ENCODE results near the gene SH3PXD2B. TPM values are rescaled to one million over a fixed set of nuclear protein-coding genes. Genes with fewer than 3 reads are reported as not detected.
"Not testable (repeated sequence)": the region's sequence is repeated elsewhere in the genome, so short reads cannot be mapped to it uniquely, and the experiment has no call there.

Gene SH3PXD2B
- total RNA-seq, 2 donors from 2014 or later: 11.1 to 12.6 TPM

GRCh38 chr5:172343741-172344140 lies 110.6 kb downstream of the SH3PXD2B start:
- DNase-seq (no peak), ATAC-seq (no peak)
- intact Hi-C loops (cut with DNase I, micrococcal nuclease): no loop called here

DNA sequence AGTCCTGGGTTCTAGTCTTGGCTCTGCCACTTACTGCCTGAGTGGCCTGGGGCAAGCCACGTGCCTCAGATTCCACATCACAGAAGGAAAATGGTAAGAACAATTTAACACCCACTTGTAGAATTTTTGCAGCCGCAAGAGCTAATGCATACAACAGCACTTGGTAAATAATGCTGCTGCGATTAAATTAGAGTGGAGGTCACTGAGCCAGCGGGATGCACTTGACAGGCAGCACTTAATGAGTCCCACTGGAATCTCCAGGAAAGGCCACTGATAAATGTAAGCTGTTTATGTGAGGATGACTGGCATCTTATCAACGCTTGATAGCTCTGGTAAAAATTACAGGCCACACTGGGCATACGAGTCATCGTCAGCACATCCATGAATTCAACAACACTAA lies 111.4 kb downstream of the SH3PXD2B start:
- DNase-seq (no peak), ATAC-seq (no peak)
- intact Hi-C loops (cut with DNase I, micrococcal nuclease): no loop called here

DNA sequence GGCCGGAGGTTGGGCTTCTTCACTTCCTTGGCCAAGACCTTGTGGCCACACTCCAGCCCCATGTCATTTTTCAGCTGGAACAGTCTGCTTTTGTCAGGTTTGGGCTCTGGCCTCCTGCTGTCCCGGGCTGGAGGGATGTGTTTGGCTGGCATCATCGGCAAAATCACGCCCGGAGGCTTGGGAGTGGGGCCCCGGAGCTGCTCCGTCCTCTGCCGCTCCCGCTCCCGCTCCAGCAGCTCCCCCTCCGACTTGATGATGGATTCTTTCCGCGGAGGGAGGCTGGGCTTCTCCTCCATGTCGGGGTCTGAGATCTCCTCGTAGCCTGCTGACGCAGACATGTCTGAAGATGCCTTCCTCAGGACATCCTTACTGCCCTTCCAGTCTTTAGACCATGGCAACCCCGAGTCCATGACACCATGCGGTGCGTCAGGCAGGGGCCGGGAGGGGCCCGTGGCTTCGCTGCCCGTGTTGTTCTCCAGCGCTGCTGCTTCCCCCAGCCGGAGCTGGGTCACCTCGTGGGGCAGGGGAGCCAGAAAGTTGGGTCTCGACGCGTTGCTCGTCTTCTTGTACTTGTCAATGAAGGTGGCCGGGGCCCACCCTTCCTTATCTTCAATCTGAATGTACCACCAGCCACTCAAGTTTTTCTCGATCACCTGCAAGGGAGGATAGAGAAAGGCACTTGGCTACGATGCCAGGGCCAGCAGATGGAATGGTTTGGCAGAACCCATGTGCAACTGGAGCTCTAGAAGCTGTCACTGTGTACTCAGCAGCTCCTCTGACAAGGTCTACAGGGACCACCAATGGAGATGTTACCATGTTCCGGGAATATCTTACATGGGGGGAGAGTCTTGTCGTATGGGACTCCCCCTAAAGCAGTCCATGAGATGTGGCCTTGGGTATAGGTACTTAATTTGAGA lies 114.8 kb downstream of the SH3PXD2B start:
- intact Hi-C loops (cut with DNase I, micrococcal nuclease): no loop called here
- no peak for ATAC-seq
- no peak for DNase-seq

GRCh38 chr5:172336676-172337285 lies 117.5 kb downstream of the SH3PXD2B start:
- DNase-seq (no peak), ATAC-seq (no peak)
- intact Hi-C loops (cut with DNase I, micrococcal nuclease): no loop called here

GRCh38 chr5:172336264-172336663 lies 118.1 kb downstream of the SH3PXD2B start:
- no peak for ATAC-seq
- DNase-seq: no peak
- intact Hi-C loops (cut with DNase I, micrococcal nuclease): no loop called here

- ATAC-seq (no peak), DNase-seq (no peak)
- intact Hi-C loops (cut with DNase I, micrococcal nuclease): no loop called here
Measured at GRCh38 chr5:172335721-172336120, 118.6 kb downstream of the SH3PXD2B start.

- ATAC-seq (no peak), DNase-seq (no peak)
- intact Hi-C loops (cut with DNase I, micrococcal nuclease): no loop called here
Measured at GRCh38 chr5:172334641-172335040, 119.7 kb downstream of the SH3PXD2B start.

DNA sequence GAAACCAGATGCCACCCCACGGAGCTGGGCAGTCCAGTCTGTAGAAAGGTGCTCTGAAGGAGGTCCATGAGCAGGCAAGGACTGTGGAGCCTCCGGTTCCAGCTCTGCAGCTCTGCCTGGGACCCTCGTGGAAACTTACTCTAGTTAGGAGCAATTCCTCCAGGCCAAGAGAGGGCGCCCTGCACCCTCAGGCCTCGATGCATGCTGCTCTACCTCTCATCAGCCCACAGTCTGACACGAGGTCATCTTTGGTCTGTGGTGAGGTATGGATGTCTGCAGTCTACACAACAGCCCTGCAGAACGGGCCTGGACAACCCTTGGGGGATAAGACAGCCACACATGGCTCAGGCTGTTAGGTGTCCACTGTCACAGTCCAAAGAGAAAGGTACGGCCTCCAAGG lies 120.1 kb downstream of the SH3PXD2B start:
- ATAC-seq: no peak
- intact Hi-C loops (cut with DNase I, micrococcal nuclease): no loop called here
- DNase-seq: no peak

GRCh38 chr5:172326901-172327300 lies 127.4 kb downstream of the SH3PXD2B start:
- DNase-seq; ATAC-seq; intact Hi-C loops (cut with DNase I, micrococcal nuclease): not testable (repeated sequence)

DNA sequence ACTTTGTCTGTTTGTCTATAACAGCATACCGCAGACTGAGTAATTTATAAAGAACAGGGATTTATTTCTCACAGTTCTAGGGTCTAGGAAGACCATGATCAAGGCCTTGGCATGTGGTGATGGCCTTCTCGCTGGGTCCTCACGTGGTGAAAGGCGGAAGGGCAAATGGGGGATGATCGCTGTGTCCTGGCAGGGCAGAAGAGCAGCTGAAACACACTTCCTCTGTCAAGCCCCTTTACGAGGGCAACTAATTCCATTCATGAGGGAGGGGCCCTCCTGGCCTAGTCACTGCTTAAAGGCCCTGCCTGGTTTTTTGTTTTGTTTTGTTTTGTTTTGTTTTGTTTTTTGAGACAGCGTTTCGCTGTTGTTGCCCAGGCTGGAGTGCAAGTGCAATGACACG lies 128.9 kb downstream of the SH3PXD2B start:
- intact Hi-C loops (cut with DNase I, micrococcal nuclease): no loop called here
- ATAC-seq (no peak), DNase-seq (no peak)

DNA sequence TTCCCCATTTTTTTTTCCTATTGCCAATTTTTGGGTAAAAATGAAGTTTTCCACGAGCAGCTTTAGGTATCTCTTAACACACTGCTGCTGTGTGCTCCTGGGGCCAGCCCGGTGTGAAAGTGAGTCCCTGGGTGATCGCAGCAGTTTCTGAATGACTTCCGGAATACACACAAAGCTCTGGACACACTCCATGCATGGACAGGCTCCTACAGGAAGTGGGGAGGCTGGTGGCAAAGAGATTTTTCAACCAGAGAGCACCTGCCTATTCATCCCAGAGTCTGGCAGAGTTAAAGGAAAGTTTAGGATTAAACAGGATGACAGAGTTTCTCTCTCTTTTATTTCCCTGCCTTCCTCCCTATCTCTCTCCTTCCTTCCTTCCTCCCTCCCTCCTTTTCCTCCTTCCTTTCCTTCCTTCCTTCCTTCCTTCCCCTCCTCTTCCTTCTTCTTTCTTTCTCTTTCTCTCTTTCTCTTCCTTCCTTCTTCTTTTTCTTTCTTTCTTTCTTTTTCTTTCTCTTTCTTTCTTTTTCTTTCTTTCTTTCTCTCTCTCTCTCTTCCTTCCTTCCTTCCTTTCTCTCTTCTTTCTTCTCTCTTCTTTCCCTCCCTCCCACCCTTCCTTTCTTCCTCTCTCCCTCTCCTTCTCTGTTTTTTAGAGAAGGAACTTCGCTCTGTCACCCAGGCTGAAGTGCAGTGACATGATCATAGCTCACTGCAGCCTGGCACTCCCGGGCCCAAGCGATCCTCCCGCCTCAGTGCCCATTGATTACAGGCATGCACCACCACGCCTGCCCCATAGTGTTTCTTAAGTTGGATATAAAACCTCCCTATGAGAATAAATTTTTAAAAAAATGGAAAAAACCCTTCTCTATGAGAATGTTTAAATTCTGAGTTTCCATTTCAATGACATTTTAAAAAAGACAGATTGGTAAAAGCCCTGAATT lies 132.0 kb downstream of the SH3PXD2B start:
- ATAC-seq (peak; percentile 75), DNase-seq (no peak)
- intact Hi-C loops (cut with DNase I, micrococcal nuclease): no loop called here

DNA sequence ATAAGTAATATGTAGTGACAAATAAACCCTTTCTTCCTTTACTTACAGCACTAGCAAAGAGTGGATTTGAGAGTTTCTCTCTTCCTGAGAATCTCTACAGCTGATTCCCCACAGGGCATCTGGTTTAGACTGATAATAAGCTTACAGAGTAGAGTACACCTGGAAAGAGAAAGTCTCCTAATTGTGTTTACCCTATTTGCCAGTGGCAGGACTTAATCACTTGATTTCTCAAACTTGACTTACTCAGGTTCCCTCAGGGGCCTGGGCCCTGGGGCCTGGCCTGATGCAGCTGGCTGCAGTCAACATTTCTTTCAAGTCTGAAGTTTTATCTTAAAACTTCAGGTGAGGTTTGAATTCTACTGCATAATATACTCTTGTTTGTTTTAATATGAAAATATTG lies 132.7 kb downstream of the SH3PXD2B start:
- DNase-seq (no peak), ATAC-seq (no peak)
- intact Hi-C loops (cut with DNase I, micrococcal nuclease): no loop called here

- ATAC-seq (no peak), DNase-seq (no peak)
- intact Hi-C loops (cut with DNase I, micrococcal nuclease): no loop called here
Measured at GRCh38 chr5:172319708-172320441, 134.4 kb downstream of the SH3PXD2B start.

DNA sequence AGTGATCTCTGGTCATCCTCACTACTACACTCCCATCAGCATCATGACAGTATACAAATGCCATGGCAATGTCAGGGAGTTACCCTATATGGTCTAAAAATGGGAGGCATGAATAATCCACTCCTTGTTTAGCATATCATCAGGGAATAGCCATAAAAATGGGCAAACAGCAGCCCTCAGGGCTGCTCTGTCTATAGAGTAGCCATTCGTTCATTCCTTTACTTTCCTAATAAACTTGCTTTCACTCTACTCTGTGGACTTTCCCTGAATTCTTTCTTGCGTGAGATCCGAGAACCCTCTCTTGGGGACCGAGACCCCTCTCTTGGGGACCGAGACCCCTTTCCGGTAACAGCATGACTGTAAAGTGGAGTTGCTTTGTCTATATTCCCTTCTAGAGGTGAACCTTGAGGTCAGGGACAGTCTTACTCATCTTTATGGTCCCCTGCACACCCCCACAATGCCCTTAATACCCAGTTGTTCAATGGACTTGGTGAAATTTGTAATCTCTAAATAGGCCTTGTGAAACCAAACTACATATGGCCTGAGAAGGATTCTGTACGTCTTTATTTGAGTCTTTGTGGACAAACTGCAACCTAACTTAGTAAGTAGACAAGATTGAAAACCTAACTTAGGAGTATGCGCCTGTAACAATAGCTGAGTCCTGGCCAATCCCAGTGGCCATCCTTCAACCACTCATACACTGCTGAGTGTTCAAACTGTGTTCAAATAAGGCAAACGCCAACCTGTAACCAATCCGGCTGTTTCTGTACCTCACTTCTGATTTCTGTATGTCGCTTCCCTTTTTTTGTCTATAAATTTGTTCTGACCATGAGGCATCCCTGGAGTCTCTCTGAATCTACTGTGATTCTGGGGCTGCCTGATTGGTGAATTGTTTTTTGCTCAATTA lies 138.5 kb downstream of the SH3PXD2B start:
- intact Hi-C loops (cut with DNase I, micrococcal nuclease): no loop called here
- no peak for ATAC-seq
- no peak for DNase-seq

DNA sequence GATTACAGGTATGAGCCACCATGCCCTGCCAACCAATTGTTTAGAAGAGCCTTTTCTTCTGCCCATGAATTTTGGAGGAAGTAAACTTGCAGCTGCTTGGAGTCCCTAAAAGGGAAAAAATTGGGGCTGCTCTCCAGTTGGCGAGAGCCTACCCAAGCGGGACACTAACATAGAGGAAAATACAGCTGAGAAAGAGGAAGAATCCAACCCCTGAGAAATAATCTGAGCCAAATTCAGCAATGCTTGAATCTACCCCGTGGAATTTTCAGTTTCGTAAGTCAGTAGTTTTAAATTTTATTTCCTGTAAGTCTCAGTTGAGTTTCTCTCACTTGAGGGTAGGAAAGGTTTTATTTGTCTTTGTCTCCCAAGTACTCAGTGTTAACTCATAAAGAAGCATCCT lies 140.4 kb downstream of the SH3PXD2B start:
- ATAC-seq: no peak
- DNase-seq: no peak
- intact Hi-C loops (cut with DNase I, micrococcal nuclease): no loop called here

GRCh38 chr5:172312286-172312685 lies 142.0 kb downstream of the SH3PXD2B start:
- DNase-seq: no peak
- intact Hi-C loops (cut with DNase I, micrococcal nuclease): no loop called here
- ATAC-seq: no peak

- intact Hi-C loops (cut with DNase I, micrococcal nuclease): no loop called here
- no peak for DNase-seq
- ATAC-seq: no peak
Measured at GRCh38 chr5:172311605-172312004, 142.7 kb downstream of the SH3PXD2B start.

DNA sequence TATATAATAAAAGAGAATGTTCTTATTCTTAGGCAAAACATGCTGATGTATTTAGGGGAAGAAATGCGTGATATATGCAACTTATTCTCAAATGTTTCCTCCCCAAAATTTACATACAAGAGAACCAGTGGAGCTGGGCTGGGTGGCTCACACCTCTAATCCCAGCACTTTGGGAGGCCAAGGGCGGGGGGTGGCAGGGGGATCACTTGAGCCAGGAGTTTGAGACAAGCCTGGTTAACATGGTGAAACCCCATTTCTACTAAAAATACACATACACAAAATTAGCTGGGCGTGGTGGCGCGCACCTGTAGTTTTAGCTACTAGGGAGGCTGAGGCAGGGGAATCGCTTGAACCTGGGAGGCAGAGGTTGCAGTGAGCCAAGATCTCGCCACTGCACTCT lies 143.3 kb downstream of the SH3PXD2B start:
- intact Hi-C loops (cut with DNase I, micrococcal nuclease): no loop called here
- ATAC-seq (no peak), DNase-seq (no peak)
